Ishikawa (cell line): ENCODE results near the gene KCNQ5.
A peak's percentile ranks its signal among the peaks of the same experiment; 100 is the strongest.

Source experiments
- CEBPB ChIP-seq: IDR thresholded peaks from 2 replicates; pipeline ENCODE4 v1.6.1; 2012
- CREB1 ChIP-seq: IDR thresholded peaks from 2 replicates; pipeline ENCODE4 v1.6.1; 2012; ENCODE audit warnings: low read depth
- EGR1 ChIP-seq: IDR thresholded peaks from 2 replicates; pipeline ENCODE4 v1.6.1; 2012
- EP300 ChIP-seq: IDR thresholded peaks from 2 replicates; pipeline ENCODE4 v1.6.1; 2012; ENCODE audit warnings: borderline replicate concordance
- FOXM1 ChIP-seq: IDR thresholded peaks from 2 replicates; pipeline ENCODE4 v1.6.1; 2012; ENCODE audit warnings: low read depth, borderline replicate concordance
- MAX ChIP-seq: IDR thresholded peaks from 2 replicates; pipeline ENCODE4 v1.6.1; 2012
- NFIC ChIP-seq: IDR thresholded peaks from 2 replicates; pipeline ENCODE4 v1.6.1; 2012
- RAD21 ChIP-seq: IDR thresholded peaks from 2 replicates; pipeline ENCODE4 v1.6.1; 2012; ENCODE audit warnings: low read depth
- REST ChIP-seq: IDR thresholded peaks from 2 replicates; pipeline ENCODE4 v1.6.1; 2012; ENCODE audit warnings: low read depth, mild to moderate bottlenecking
- TAF1 ChIP-seq: IDR thresholded peaks from 2 replicates; pipeline ENCODE4 v1.6.1; 2012; ENCODE audit warnings: low read depth, mild to moderate bottlenecking
- TCF12 ChIP-seq: IDR thresholded peaks from 2 replicates; pipeline ENCODE4 v1.6.1; 2012; ENCODE audit warnings: low read depth
- TEAD4 ChIP-seq: IDR thresholded peaks from 2 replicates; pipeline ENCODE4 v1.6.1; 2012
- USF1 ChIP-seq: IDR thresholded peaks from 2 replicates; pipeline ENCODE4 v1.6.1; 2012
- YY1 ChIP-seq: IDR thresholded peaks from 2 replicates; pipeline ENCODE4 v1.6.1; 2012; ENCODE audit warnings: low read depth
- ZBTB7A ChIP-seq: IDR thresholded peaks from 2 replicates; pipeline ENCODE4 v1.6.1; 2012; ENCODE audit warnings: low read depth

The KCNQ5 gene

GRCh38 chr6:73180076-73180738 lies 558.3 kb downstream of the KCNQ5 start:
- no peak for TF ChIP-seq TCF12
- TF ChIP-seq MAX = no peak
- TF ChIP-seq EGR1 = no peak

GRCh38 chr6:73180763-73181619 lies 559.1 kb downstream of the KCNQ5 start:
- TF ChIP-seq TCF12 (no peak), EP300 (no peak), CREB1 (no peak), USF1 (no peak), FOXM1 (no peak), NFIC (no peak), RAD21 (peak; percentile 79), REST (no peak)

- TF ChIP-seq MAX (no peak), TCF12 (no peak), RAD21 (no peak), NFIC (no peak), TAF1 (no peak), EP300 (no peak), FOXM1 (no peak), USF1 (no peak), CREB1 (no peak), ZBTB7A (no peak), CEBPB (no peak)
Observed at GRCh38 chr6:73182021-73182607, 560.2 kb downstream of the KCNQ5 start.

- no peak for TF ChIP-seq MAX
- no peak for TF ChIP-seq REST
- TF ChIP-seq NFIC = no peak
- TF ChIP-seq CREB1 = no peak
- TF ChIP-seq TCF12 = no peak
- no peak for TF ChIP-seq EGR1
- TF ChIP-seq USF1 = no peak
- no peak for TF ChIP-seq CEBPB
- no peak for TF ChIP-seq TAF1
- no peak for TF ChIP-seq RAD21
- TF ChIP-seq EP300 = no peak
- TF ChIP-seq FOXM1 = no peak
- no peak for TF ChIP-seq YY1
- no peak for TF ChIP-seq TEAD4
- TF ChIP-seq ZBTB7A = no peak
Observed at GRCh38 chr6:73194744-73195143, 572.9 kb downstream of the KCNQ5 start.

- TF ChIP-seq MAX (no peak), TEAD4 (no peak), USF1 (no peak), CREB1 (no peak), TCF12 (no peak), REST (no peak), ZBTB7A (no peak), FOXM1 (no peak), NFIC (no peak), TAF1 (no peak), EGR1 (no peak), EP300 (no peak), CEBPB (no peak)
Observed at GRCh38 chr6:73200247-73200646, 578.4 kb downstream of the KCNQ5 start.
